ENCODE data around the gene TOMM34. TPM values are rescaled to one million over a fixed set of nuclear protein-coding genes. Genes with fewer than 3 reads are reported as not detected.

Gene TOMM34, protein sequence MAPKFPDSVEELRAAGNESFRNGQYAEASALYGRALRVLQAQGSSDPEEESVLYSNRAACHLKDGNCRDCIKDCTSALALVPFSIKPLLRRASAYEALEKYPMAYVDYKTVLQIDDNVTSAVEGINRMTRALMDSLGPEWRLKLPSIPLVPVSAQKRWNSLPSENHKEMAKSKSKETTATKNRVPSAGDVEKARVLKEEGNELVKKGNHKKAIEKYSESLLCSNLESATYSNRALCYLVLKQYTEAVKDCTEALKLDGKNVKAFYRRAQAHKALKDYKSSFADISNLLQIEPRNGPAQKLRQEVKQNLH
- total RNA-seq = 94.6 and 105 TPM in 2 replicates

DNA sequence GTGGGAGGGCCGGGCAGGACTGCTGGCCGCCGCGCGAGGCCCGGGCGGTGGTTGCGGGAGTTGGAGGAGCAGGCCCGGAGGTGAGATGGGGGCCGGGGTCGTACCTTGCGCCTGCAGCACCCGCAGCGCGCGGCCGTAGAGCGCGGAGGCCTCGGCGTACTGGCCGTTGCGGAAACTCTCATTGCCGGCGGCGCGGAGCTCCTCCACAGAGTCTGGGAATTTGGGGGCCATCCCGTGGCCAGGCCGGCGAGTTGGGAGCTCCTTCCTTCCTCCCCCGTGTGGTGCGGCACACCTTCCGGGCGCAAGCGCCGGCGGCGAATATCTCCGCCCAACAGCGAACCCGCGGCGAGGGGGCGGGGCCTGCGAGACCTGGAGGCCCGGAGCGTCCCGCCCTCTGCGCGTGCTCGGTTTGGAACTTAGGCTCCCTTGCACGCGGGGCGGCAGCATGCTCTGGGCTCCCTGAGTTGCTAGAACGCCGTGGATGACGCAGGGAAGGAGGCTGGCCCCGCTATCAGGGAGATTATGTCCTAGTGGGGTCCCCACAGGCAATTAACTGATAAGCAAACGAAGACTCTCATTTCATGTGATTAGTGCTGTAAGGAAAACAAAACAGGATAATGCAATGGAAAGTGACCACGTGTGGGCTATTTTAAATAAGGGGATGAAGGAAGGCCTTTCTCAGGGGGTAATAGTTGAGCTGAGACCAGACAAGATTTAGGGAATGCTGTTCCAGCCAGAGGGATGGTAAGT, at the start of gene TOMM34:
Gene TOMM34, minus strand, starts transcription at position 295 of the 750 bp plus-strand sequence. Its CDS starts 64 bp downstream, at position 231.

DNA sequence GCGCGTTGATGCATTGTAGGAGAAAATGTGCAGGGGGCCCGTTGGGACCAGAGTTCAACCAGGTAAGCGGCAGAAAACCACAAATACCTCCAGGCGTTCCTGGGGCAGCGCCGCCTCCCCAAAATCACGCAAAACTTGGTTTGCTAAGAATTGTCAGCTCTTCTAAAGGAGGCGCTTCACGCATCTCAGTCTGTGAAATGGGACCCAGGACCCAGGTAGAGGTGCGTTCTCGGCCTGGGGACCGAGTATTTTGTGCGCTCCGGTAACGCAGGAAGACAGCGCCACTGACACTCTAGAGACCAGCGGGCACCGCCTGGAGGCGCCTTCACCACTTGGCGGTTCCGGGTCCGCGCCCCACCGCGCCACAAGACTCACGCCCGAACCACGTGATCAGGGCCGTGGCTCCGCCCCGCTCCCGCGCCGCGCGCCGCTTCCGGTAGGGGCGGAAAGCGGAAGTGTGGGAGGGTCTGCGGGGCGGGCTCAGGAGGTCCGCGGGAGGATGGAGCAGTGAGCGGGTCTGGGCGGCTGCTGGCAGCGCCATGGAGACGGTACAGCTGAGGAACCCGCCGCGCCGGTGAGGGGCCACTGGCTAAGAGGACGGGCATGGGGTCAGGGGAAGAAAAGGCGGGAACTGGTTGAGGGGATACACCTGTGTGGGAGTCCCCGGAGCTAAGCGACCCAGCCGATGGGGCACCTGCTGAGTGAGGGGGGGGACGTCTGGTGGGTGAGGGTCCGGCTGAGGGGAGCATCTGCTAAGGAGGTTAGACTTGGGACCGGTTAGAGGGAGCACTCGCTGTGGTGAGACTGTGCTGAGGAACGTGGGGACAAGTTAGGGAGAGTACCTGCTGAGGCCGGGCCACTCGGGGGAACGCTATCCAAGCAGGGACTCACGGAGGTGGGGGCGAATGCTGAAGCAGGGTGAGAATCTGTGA, 6.1 kb upstream of the TOMM34 start, which contains the start of gene STK4:
Gene STK4, plus strand, starts transcription at position 483 of the 932 bp plus-strand sequence. Its CDS starts 57 bp downstream, at position 540.

DNA sequence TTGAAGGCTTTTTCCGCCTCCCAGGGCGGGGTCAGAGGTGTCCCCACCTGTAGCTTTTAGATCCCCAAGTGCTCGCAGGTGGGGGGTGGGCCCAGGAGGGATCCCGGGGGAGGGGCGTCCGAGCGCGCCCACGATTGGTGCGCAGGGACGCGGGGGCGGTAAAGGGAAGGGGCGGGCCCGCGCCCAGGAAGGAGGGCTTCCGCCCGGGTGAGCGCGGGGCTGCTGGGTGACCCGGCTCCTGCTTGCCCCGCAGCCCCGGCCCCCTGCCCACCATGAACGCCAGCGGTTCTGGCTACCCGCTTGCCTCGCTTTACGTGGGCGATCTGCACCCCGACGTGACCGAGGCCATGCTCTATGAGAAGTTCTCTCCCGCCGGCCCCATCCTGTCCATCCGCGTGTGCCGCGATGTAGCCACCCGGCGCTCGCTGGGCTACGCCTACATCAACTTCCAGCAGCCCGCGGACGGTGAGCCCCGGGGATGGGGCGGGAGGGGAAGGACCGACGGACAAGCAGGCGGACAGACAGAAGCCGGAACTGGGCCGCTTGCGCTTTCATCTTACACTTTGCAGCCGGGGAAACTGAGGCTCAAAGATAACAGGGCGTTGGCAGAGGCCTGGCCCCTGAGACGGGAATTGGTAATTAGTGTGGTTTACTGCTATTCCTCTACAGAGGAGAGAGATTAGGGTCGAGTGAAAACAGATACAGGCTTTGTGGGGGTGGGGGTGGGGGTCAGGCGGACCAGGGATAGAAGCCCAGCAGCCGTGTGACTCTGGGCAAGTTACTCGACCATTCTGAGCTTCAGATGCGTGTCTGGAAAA, 50.1 kb downstream of the TOMM34 start, which contains the start of gene PABPC1L:
Gene PABPC1L, plus strand, starts transcription at position 189 of the 818 bp plus-strand sequence. Its CDS starts 84 bp downstream, at position 273.

Other genes starting within 250 kb of the TOMM34 start
- gene CCN5, start 245.0 kb downstream of the TOMM34 start, total RNA-seq = not detected in 2 replicates
- gene KCNK15, start 214.5 kb downstream of the TOMM34 start, total RNA-seq = not detected in 2 replicates
- not detected in 2 replicates for gene RIMS4, start 149.9 kb downstream of the TOMM34 start, total RNA-seq
- gene YWHAB, start 74.7 kb downstream of the TOMM34 start, total RNA-seq = 122 and 140 TPM in 2 replicates
- gene PABPC1L, start 50.3 kb downstream of the TOMM34 start, total RNA-seq = 5.8 and 8.1 TPM in 2 replicates
- gene STK4, start 6.1 kb upstream of the TOMM34 start, total RNA-seq = 15.0 and 20.2 TPM in 2 replicates
- gene KCNS1, start 140.7 kb upstream of the TOMM34 start, total RNA-seq = 0.71 TPM in 1 of 2 replicates, not detected in the other
- gene WFDC5, start 154.8 kb upstream of the TOMM34 start, total RNA-seq = not detected in 2 replicates
- not detected in 2 replicates for gene WFDC12, start 164.1 kb upstream of the TOMM34 start, total RNA-seq
- not detected in 2 replicates for gene PI3, start 214.5 kb upstream of the TOMM34 start, total RNA-seq
- not detected in 2 replicates for gene SEMG1, start 246.6 kb upstream of the TOMM34 start, total RNA-seq